ENCODE data around the gene PIK3R5. TPM values are rescaled to one million over a fixed set of nuclear protein-coding genes. Genes with fewer than 3 reads are reported as not detected.

The PIK3R5 gene
- total RNA-seq, 1 experiment from 2014 or later: 5.9 TPM

GRCh38 chr17:9002606-9003354 is 37.3 kb upstream of the PIK3R5 start:
- DNase-seq (ENCODE audit: low spot score) (peak; percentile 57), ATAC-seq (peak; percentile 34)
- ChIA-PET CTCF (interaction anchor here (0.6 to 5.3 kb wide), 21 partner anchors 8 to 519 kb away, joined by 3 to 23 read pairs (median 4); partner anchors contain the start of gene NTN1), POLR2A (no interaction called here)
- Mint-ChIP-seq H3K4me1 (peaks cover 18% of the 10 kb centered on the region), H3K36me3 (no peaks in the 10 kb centered on the region; the same call in 1 of the 2 replicates), H3K27me3 (ENCODE audit: low read depth) (peaks cover 79% of the 10 kb centered on the region), H3K9me3 (0 out of 2 replicates have a peak, but pooled peaks cover 5% of the 10 kb centered on the region), H3K4me3 (peak overlapping the region; percentile 61), H3K27ac (no peak overlapping the region)
- TF ChIP-seq ATF2 (CRISPR knock-in tag; IDR thresholded peaks at IDR 0.05; ENCODE audit: borderline replicate concordance, low read depth) (no peak), HMGXB4 (CRISPR knock-in tag; IDR thresholded peaks at IDR 0.05) (peak; percentile 54; the same call in 1 of the 2 replicates), E2F5 (CRISPR knock-in tag; IDR thresholded peaks at IDR 0.05) (0 out of 2 replicates have a peak, but pooled peaks have one; percentile 37), ZNF219 (CRISPR knock-in tag; IDR thresholded peaks at IDR 0.05; ENCODE audit: borderline replicate concordance) (no peak), ZNF138 (CRISPR knock-in tag; conservative IDR thresholded peaks at IDR 0.05) (no peak), ETV6 (CRISPR knock-in tag; IDR thresholded peaks at IDR 0.05) (no peak), ERG (CRISPR knock-in tag; IDR thresholded peaks at IDR 0.05) (no peak), NR3C1 (CRISPR knock-in tag; conservative IDR thresholded peaks at IDR 0.05; ENCODE audit: low read depth) (no peak), ZNF532 (CRISPR knock-in tag; IDR thresholded peaks at IDR 0.05; ENCODE audit: borderline replicate concordance) (no peak), EMX1 (CRISPR knock-in tag; IDR thresholded peaks at IDR 0.05) (no peak), PREB (CRISPR knock-in tag; IDR thresholded peaks at IDR 0.05; ENCODE audit: borderline replicate concordance) (no peak), NFYB (CRISPR knock-in tag; conservative IDR thresholded peaks at IDR 0.05; ENCODE audit: low read depth) (no peak), SMAD3 (CRISPR knock-in tag; IDR thresholded peaks at IDR 0.05; ENCODE audit: borderline replicate concordance) (no peak), NFATC4 (CRISPR knock-in tag; IDR thresholded peaks at IDR 0.05) (no peak), ZNF317 (CRISPR knock-in tag; IDR thresholded peaks at IDR 0.05; ENCODE audit: borderline replicate concordance, low read depth) (no peak)

Measured in WTC11 (cell line).